Activated T-helper 1 cell treated with anti-CD3 and anti-CD28 coated beads, Interleukin-12 subunit alpha, Interleukin-12 subunit beta, Interleukin-2, Interleukin-4 antibody, amounts not matched to agents 30 ng/mL and 10 ng/mL and 1 ng/mL, durations not matched to agents 14 hours and 24 hours and 36 hours (primary cell): ENCODE results near the gene WSB1. TPM values are rescaled to one million over a fixed set of nuclear protein-coding genes. Genes with fewer than 3 reads are reported as not detected.

Experiments used
- DNase-seq: peaks from one replicate; pipeline ENCODE4 v3.0.0; 2021; ENCODE audit warnings: low spot score
- H3K27ac Mint-ChIP-seq: one replicate; pipeline ENCODE4 v1.8.0; 2021; ENCODE audit warnings: mild to moderate bottlenecking, mixed read lengths
- H3K27me3 Mint-ChIP-seq: one replicate; pipeline ENCODE4 v1.8.0; 2022; ENCODE audit warnings: mild to moderate bottlenecking, moderate library complexity, mixed read lengths; ENCODE audit not compliant: insufficient read depth
- H3K36me3 Mint-ChIP-seq: one replicate; pipeline ENCODE4 v1.8.0; 2021; ENCODE audit warnings: low read depth, mixed read lengths
- H3K4me1 Mint-ChIP-seq: one replicate; pipeline ENCODE4 v1.8.0; 2021; ENCODE audit warnings: low read depth, mixed read lengths
- H3K4me3 Mint-ChIP-seq: one replicate; pipeline ENCODE4 v1.8.0; 2021; ENCODE audit warnings: mild to moderate bottlenecking, moderate library complexity, mixed read lengths
- H3K9me3 Mint-ChIP-seq: one replicate; pipeline ENCODE4 v1.8.0; 2021; ENCODE audit warnings: mixed read lengths
- intact Hi-C: fragments of 100-400 bp; cut with micrococcal nuclease; formaldehyde crosslinking; loops from one replicate; pipeline ENCODE4 v1.15.1; 2024
- total RNA-seq: library from RNA; stranded (reverse); gene quantifications from 2 replicates; pipeline ENCODE4 v1.2.3, GENCODE V29; 2022

WSB1 gene
- total RNA-seq, 1 donor from 2014 or later = 90.3 TPM

- Mint-ChIP-seq H3K27ac (no peak overlapping the region), H3K4me1 (peaks cover 17% of the 10 kb centered on the region), H3K9me3 (no peaks in the 10 kb centered on the region), H3K27me3 (no peaks in the 10 kb centered on the region), H3K36me3 (peaks cover 41% of the 10 kb centered on the region), H3K4me3 (no peak overlapping the region)
- no peak for DNase-seq
- intact Hi-C loops = no loop called here
Measured at GRCh38 chr17:27306276-27306835, 12.4 kb downstream of the WSB1 start.

- intact Hi-C loops = no loop called here
- no peaks in the 10 kb centered on the region for H3K27me3 Mint-ChIP-seq
- H3K9me3 Mint-ChIP-seq = no peaks in the 10 kb centered on the region
- H3K4me1 Mint-ChIP-seq = peaks cover 6% of the 10 kb centered on the region
- no peak for DNase-seq
- no peak overlapping the region for H3K4me3 Mint-ChIP-seq
- H3K27ac Mint-ChIP-seq = no peak overlapping the region
- H3K36me3 Mint-ChIP-seq = peaks cover 56% of the 10 kb centered on the region
Measured at GRCh38 chr17:27310565-27311110, 16.7 kb downstream of the WSB1 start.

- no peak for DNase-seq
- intact Hi-C loops = no loop called here
- no peaks in the 10 kb centered on the region for H3K9me3 Mint-ChIP-seq
- H3K27me3 Mint-ChIP-seq = no peaks in the 10 kb centered on the region
- H3K4me3 Mint-ChIP-seq = no peak overlapping the region
- peaks cover 55% of the 10 kb centered on the region for H3K36me3 Mint-ChIP-seq
- H3K4me1 Mint-ChIP-seq = no peaks in the 10 kb centered on the region
- H3K27ac Mint-ChIP-seq = no peak overlapping the region
Measured at GRCh38 chr17:27313301-27313700, 19.4 kb downstream of the WSB1 start.

- no peak overlapping the region for H3K4me3 Mint-ChIP-seq
- H3K27ac Mint-ChIP-seq = no peak overlapping the region
- no peak for DNase-seq
- H3K27me3 Mint-ChIP-seq = no peaks in the 10 kb centered on the region
- H3K9me3 Mint-ChIP-seq = no peaks in the 10 kb centered on the region
- peaks cover 59% of the 10 kb centered on the region for H3K36me3 Mint-ChIP-seq
- intact Hi-C loops = no loop called here
- H3K4me1 Mint-ChIP-seq = no peaks in the 10 kb centered on the region
Measured at GRCh38 chr17:27315322-27315721, 21.4 kb downstream of the WSB1 start.

- Mint-ChIP-seq H3K4me1 (no peaks in the 10 kb centered on the region), H3K27ac (no peak overlapping the region), H3K36me3 (peaks cover 53% of the 10 kb centered on the region), H3K27me3 (no peaks in the 10 kb centered on the region), H3K9me3 (no peaks in the 10 kb centered on the region), H3K4me3 (no peak overlapping the region)
- no peak for DNase-seq
- intact Hi-C loops = no loop called here
Measured at GRCh38 chr17:27315796-27316465, 22.0 kb downstream of the WSB1 start.

- Mint-ChIP-seq H3K4me1 (no peaks in the 10 kb centered on the region), H3K36me3 (peaks cover 37% of the 10 kb centered on the region), H3K27ac (no peak overlapping the region), H3K9me3 (no peaks in the 10 kb centered on the region), H3K4me3 (no peak overlapping the region), H3K27me3 (no peaks in the 10 kb centered on the region)
- no peak for DNase-seq
- intact Hi-C loops = no loop called here
Measured at GRCh38 chr17:27318228-27318627, 24.3 kb downstream of the WSB1 start.

GRCh38 chr17:27318633-27319032 is 24.7 kb downstream of the WSB1 start:
- intact Hi-C loops = no loop called here
- Mint-ChIP-seq H3K4me1 (no peaks in the 10 kb centered on the region), H3K36me3 (peaks cover 34% of the 10 kb centered on the region), H3K27me3 (no peaks in the 10 kb centered on the region), H3K27ac (no peak overlapping the region), H3K4me3 (no peak overlapping the region), H3K9me3 (no peaks in the 10 kb centered on the region)
- no peak for DNase-seq

GRCh38 chr17:27319541-27320221 is 25.8 kb downstream of the WSB1 start:
- H3K36me3 Mint-ChIP-seq = peaks cover 28% of the 10 kb centered on the region
- intact Hi-C loops = no loop called here
- no peak overlapping the region for H3K27ac Mint-ChIP-seq

GRCh38 chr17:27320222-27320560 is 26.3 kb downstream of the WSB1 start:
- Mint-ChIP-seq H3K9me3 (no peaks in the 10 kb centered on the region), H3K27ac (no peak overlapping the region), H3K4me3 (no peak overlapping the region), H3K4me1 (no peaks in the 10 kb centered on the region), H3K27me3 (no peaks in the 10 kb centered on the region), H3K36me3 (peaks cover 24% of the 10 kb centered on the region)
- DNase-seq = no peak
- intact Hi-C loops = no loop called here

More at GRCh38 chr17:27319541-27320221, 25.8 kb downstream of the WSB1 start:
- no peaks in the 10 kb centered on the region for H3K4me1 Mint-ChIP-seq
- no peak for DNase-seq
- no peak overlapping the region for H3K4me3 Mint-ChIP-seq
- H3K27me3 Mint-ChIP-seq = no peaks in the 10 kb centered on the region
- H3K9me3 Mint-ChIP-seq = no peaks in the 10 kb centered on the region

- H3K4me1 Mint-ChIP-seq = no peaks in the 10 kb centered on the region
- no peak overlapping the region for H3K4me3 Mint-ChIP-seq
- H3K36me3 Mint-ChIP-seq = peaks cover 17% of the 10 kb centered on the region
- DNase-seq = no peak
- intact Hi-C loops = no loop called here
- no peak overlapping the region for H3K27ac Mint-ChIP-seq
- peaks cover 2% of the 10 kb centered on the region for H3K27me3 Mint-ChIP-seq
- no peaks in the 10 kb centered on the region for H3K9me3 Mint-ChIP-seq
Measured at GRCh38 chr17:27321372-27321771, 27.5 kb downstream of the WSB1 start.

- peaks cover 2% of the 10 kb centered on the region for H3K27me3 Mint-ChIP-seq
- H3K4me1 Mint-ChIP-seq = no peaks in the 10 kb centered on the region
- H3K36me3 Mint-ChIP-seq = peaks cover 12% of the 10 kb centered on the region
- intact Hi-C loops = no loop called here
- no peaks in the 10 kb centered on the region for H3K9me3 Mint-ChIP-seq
- H3K4me3 Mint-ChIP-seq = no peak overlapping the region
- H3K27ac Mint-ChIP-seq = no peak overlapping the region
- DNase-seq = no peak
Measured at GRCh38 chr17:27322026-27322425, 28.1 kb downstream of the WSB1 start.

- no peak for DNase-seq
- Mint-ChIP-seq H3K4me1 (no peaks in the 10 kb centered on the region), H3K27me3 (peaks cover 8% of the 10 kb centered on the region), H3K36me3 (peaks cover 10% of the 10 kb centered on the region), H3K27ac (no peak overlapping the region), H3K9me3 (no peaks in the 10 kb centered on the region), H3K4me3 (no peak overlapping the region)
- intact Hi-C loops = no loop called here
Measured at GRCh38 chr17:27322690-27323508, 29.0 kb downstream of the WSB1 start.
